Stomach (tissue), 4 donors: ENCODE data around the gene PRLHR.

Source experiments
- POLR2A ChIP-seq, 4 donors: fragments of 450-650 bp; IDR thresholded peaks; one replicate each; pipeline ENCODE4 v1.6.1; 2016; ENCODE audit warnings: antibody characterized with exemption in 4 of 4, control low read depth in 2 of 4, mild to moderate bottlenecking in 1 of 4, moderate library complexity in 1 of 4
- POLR2AphosphoS5 ChIP-seq, 3 donors: sonication (generic); formaldehyde crosslinking; IDR thresholded peaks; one replicate each; pipeline ENCODE4 v1.6.1; 2016; ENCODE audit warnings: antibody characterized with exemption in 3 of 3
- TF ChIP-seq, protein P1 (sequence below), 7 experiments: fragments of 450-650 bp in 4 of 7; fragments of 200-600 bp in 3 of 7; sonication (generic) in 3 of 7; IDR thresholded peaks; one replicate each; pipeline ENCODE4 v1.5.1; 2016 to 2019; ENCODE audit warnings: antibody characterized with exemption in 7 of 7, control low read depth in 2 of 7, mild to moderate bottlenecking in 1 of 7

DNA sequence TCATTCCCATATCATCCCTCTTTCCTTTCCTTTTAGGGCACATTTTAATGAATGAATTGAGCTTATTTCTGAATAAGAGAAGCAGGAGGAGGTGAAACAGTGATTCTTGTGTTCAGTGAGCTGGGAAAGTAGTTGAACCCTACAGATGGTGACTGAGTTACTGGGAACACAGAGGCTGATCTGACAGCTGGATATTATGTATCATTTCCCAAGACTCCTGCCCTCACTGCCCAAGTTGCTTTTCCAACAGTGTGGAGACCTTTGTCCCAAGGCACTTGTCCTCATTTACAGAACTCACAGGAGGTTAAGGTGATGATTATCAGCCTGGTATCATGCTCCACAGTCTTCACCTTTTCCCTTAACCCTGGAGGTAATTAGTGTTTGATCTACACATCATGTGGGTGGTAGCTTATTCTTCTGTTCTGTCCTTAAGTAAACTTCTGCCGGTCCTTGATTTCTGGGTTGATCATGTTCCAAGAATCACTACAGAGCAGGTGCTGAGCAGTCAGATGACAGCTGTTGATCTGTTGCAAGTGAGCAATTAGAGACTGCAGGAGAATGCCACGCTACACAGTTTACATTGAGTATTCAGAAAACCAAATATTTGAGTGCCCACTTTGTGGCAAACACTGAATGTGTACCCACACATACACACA lies 2.6 kb downstream of the PRLHR start:
- TF ChIP-seq, protein P1, sequence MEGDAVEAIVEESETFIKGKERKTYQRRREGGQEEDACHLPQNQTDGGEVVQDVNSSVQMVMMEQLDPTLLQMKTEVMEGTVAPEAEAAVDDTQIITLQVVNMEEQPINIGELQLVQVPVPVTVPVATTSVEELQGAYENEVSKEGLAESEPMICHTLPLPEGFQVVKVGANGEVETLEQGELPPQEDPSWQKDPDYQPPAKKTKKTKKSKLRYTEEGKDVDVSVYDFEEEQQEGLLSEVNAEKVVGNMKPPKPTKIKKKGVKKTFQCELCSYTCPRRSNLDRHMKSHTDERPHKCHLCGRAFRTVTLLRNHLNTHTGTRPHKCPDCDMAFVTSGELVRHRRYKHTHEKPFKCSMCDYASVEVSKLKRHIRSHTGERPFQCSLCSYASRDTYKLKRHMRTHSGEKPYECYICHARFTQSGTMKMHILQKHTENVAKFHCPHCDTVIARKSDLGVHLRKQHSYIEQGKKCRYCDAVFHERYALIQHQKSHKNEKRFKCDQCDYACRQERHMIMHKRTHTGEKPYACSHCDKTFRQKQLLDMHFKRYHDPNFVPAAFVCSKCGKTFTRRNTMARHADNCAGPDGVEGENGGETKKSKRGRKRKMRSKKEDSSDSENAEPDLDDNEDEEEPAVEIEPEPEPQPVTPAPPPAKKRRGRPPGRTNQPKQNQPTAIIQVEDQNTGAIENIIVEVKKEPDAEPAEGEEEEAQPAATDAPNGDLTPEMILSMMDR (IDR thresholded peaks at IDR 0.05), result no peak
- TF ChIP-seq POLR2A (IDR thresholded peaks at IDR 0.05), result no peak
- no peak for TF ChIP-seq POLR2AphosphoS5 (IDR thresholded peaks at IDR 0.05)
